KMS-11 (cell line): ENCODE measurements around the gene SIGLEC9.

Source experiments
- H2AFZ ChIP-seq: fragments of 200-600 bp; sonication (generic); 2 replicates; pipeline ENCODE4 v1.6.1; 2016; ENCODE audit warnings: antibody characterized with exemption, mixed run types, low read depth
- H3K27ac ChIP-seq: fragments of 200-600 bp; sonication (generic); 2 replicates; pipeline ENCODE4 v1.6.1; 2016; ENCODE audit warnings: mild to moderate bottlenecking, mixed run types
- H3K27me3 ChIP-seq: fragments of 200-600 bp; sonication (generic); 2 replicates; pipeline ENCODE4 v1.6.1; 2017; ENCODE audit warnings: mild to moderate bottlenecking, low read depth, mixed run types, moderate library complexity; ENCODE audit not compliant: insufficient read depth
- H3K36me3 ChIP-seq: fragments of 200-600 bp; sonication (generic); 2 replicates; pipeline ENCODE4 v1.6.1; 2017; ENCODE audit warnings: mild to moderate bottlenecking, mixed run types; ENCODE audit not compliant: insufficient read depth
- H3K4me1 ChIP-seq: fragments of 200-600 bp; sonication (generic); 2 replicates; pipeline ENCODE4 v1.6.1; 2016; ENCODE audit warnings: mild to moderate bottlenecking, low read depth, mixed run types; ENCODE audit not compliant: poor library complexity, severe bottlenecking
- H3K4me2 ChIP-seq: fragments of 200-600 bp; sonication (generic); 2 replicates; pipeline ENCODE4 v1.7.0; 2016; ENCODE audit warnings: mild to moderate bottlenecking, mixed run types
- H3K4me3 ChIP-seq: fragments of 200-600 bp; sonication (generic); IDR thresholded peaks from 2 replicates; pipeline ENCODE4 v1.6.1; 2017; ENCODE audit warnings: low read depth, low read length, mixed read lengths; ENCODE audit not compliant: insufficient read depth
- H3K79me2 ChIP-seq: fragments of 200-600 bp; sonication (generic); 2 replicates; pipeline ENCODE4 v1.6.1; 2016; ENCODE audit warnings: low read depth, mixed run types; ENCODE audit not compliant: insufficient read depth
- H3K9ac ChIP-seq: fragments of 200-600 bp; sonication (generic); 2 replicates; pipeline ENCODE4 v1.6.1; 2016; ENCODE audit warnings: mild to moderate bottlenecking, mixed run types
- H4K20me1 ChIP-seq: fragments of 200-600 bp; sonication (generic); 2 replicates; pipeline ENCODE4 v1.6.1; 2016; ENCODE audit warnings: mild to moderate bottlenecking, mixed run types; ENCODE audit not compliant: insufficient read depth
- CTCF ChIP-seq: fragments of 200-600 bp; sonication (generic); conservative IDR thresholded peaks from 2 replicates; pipeline ENCODE4 v1.6.1; 2017; ENCODE audit warnings: low read depth, mild to moderate bottlenecking, antibody characterized with exemption, low read length, moderate library complexity, mixed read lengths

Gene SIGLEC9

GRCh38 chr19:51137792-51138425 lies 13.2 kb downstream of the SIGLEC9 start:
- no peak for TF ChIP-seq CTCF
- Histone ChIP-seq H3K4me3 (no peak overlapping the region), H2AFZ (no peak overlapping the region), H3K4me2 (no peak overlapping the region), H3K36me3 (no peaks in the 10 kb centered on the region), H3K79me2 (no peaks in the 10 kb centered on the region), H3K27me3 (peaks cover 19% of the 10 kb centered on the region; the same call in 1 of the 2 replicates), H3K27ac (no peak overlapping the region), H3K9ac (no peak overlapping the region), H3K4me1 (no peaks in the 10 kb centered on the region), H4K20me1 (no peaks in the 10 kb centered on the region)

- Histone ChIP-seq H3K36me3 (no peaks in the 10 kb centered on the region), H2AFZ (no peak overlapping the region), H3K4me2 (no peak overlapping the region), H4K20me1 (no peaks in the 10 kb centered on the region), H3K4me1 (no peaks in the 10 kb centered on the region), H3K79me2 (no peaks in the 10 kb centered on the region), H3K27me3 (peaks cover 19% of the 10 kb centered on the region; the same call in 1 of the 2 replicates), H3K9ac (no peak overlapping the region), H3K27ac (no peak overlapping the region), H3K4me3 (no peak overlapping the region)
- TF ChIP-seq CTCF = no peak
Measured at GRCh38 chr19:51138549-51138979, 13.9 kb downstream of the SIGLEC9 start.

- H4K20me1 ChIP-seq = no peaks in the 10 kb centered on the region
- TF ChIP-seq CTCF = no peak
- no peaks in the 10 kb centered on the region for H3K4me1 ChIP-seq
- no peak overlapping the region for H3K4me2 ChIP-seq
- H3K27ac ChIP-seq = no peak overlapping the region
- no peak overlapping the region for H2AFZ ChIP-seq
- no peak overlapping the region for H3K4me3 ChIP-seq
- no peaks in the 10 kb centered on the region for H3K36me3 ChIP-seq
- H3K9ac ChIP-seq = no peak overlapping the region
- peaks cover 16% of the 10 kb centered on the region; the same call in 1 of the 2 replicates for H3K27me3 ChIP-seq
- H3K79me2 ChIP-seq = no peaks in the 10 kb centered on the region
Measured at GRCh38 chr19:51139299-51140014, 14.8 kb downstream of the SIGLEC9 start.

- no peak overlapping the region for H3K4me2 ChIP-seq
Measured at GRCh38 chr19:51140441-51140840, 15.7 kb downstream of the SIGLEC9 start.

More at GRCh38 chr19:51140441-51140840, 15.7 kb downstream of the SIGLEC9 start:
- Histone ChIP-seq H3K27ac (no peak overlapping the region), H3K27me3 (peaks cover 16% of the 10 kb centered on the region; the same call in 1 of the 2 replicates), H4K20me1 (no peaks in the 10 kb centered on the region), H3K79me2 (no peaks in the 10 kb centered on the region), H3K36me3 (no peaks in the 10 kb centered on the region), H3K9ac (no peak overlapping the region), H3K4me3 (no peak overlapping the region), H2AFZ (no peak overlapping the region), H3K4me1 (no peaks in the 10 kb centered on the region)
- TF ChIP-seq CTCF = no peak
